PC-3 (cell line): ENCODE results near the gene SCUBE1.

ENCODE experiments used
- EZH2 ChIP-seq: fragments of 300-600 bp; sonication (generic); IDR thresholded peaks from one replicate; pipeline ENCODE4 v1.6.1; 2017; ENCODE audit warnings: antibody characterized with exemption, mild to moderate bottlenecking, low read length; ENCODE audit not compliant: unreplicated experiment
- EZH2phosphoT487 ChIP-seq: fragments of 300-600 bp; sonication (generic); IDR thresholded peaks from 2 replicates; pipeline ENCODE4 v1.6.1; 2018; ENCODE audit warnings: mild to moderate bottlenecking, antibody characterized with exemption, low read length, borderline replicate concordance
- TF ChIP-seq, protein P1 (sequence below): fragments of 300-600 bp; sonication (generic); conservative IDR thresholded peaks from 2 replicates; pipeline ENCODE4 v1.5.1; 2017; ENCODE audit warnings: antibody characterized with exemption, low read depth, mild to moderate bottlenecking, low read length

DNA sequence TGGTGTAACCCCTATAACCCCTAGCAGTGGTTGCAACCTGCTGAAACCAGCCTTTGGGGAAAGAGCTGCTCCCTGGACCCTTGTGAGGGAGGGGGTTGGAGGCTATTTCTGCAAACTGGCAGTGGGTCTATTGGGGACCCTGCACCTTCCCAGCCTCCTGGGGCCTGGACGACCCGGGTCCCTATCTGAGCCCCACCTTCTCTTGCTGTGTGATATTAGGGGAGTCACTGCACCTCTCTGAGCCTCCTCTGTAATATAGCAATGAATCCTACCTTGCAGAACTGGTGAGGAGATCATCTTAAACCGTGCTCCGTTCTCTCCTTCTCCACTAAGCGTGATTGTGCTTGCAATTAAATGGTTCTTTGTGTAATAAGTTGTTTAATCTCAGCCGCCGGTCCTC lies 44.6 kb upstream of the SCUBE1 start:
- TF ChIP-seq, protein P1, sequence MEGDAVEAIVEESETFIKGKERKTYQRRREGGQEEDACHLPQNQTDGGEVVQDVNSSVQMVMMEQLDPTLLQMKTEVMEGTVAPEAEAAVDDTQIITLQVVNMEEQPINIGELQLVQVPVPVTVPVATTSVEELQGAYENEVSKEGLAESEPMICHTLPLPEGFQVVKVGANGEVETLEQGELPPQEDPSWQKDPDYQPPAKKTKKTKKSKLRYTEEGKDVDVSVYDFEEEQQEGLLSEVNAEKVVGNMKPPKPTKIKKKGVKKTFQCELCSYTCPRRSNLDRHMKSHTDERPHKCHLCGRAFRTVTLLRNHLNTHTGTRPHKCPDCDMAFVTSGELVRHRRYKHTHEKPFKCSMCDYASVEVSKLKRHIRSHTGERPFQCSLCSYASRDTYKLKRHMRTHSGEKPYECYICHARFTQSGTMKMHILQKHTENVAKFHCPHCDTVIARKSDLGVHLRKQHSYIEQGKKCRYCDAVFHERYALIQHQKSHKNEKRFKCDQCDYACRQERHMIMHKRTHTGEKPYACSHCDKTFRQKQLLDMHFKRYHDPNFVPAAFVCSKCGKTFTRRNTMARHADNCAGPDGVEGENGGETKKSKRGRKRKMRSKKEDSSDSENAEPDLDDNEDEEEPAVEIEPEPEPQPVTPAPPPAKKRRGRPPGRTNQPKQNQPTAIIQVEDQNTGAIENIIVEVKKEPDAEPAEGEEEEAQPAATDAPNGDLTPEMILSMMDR = no peak
- TF ChIP-seq EZH2 = no peak
- TF ChIP-seq EZH2phosphoT487 = no peak
